G401 (cell line): ENCODE data around the gene LAMP2. TPM values are rescaled to one million over a fixed set of nuclear protein-coding genes. Genes with fewer than 3 reads are reported as not detected.
A peak's percentile ranks its signal among the peaks of the same experiment; 100 is the strongest.

Source experiments
- DNase-seq: peaks from one replicate; pipeline ENCODE4 v3.0.0-alpha.2; 2015; ENCODE audit warnings: low spot score
- in situ Hi-C: cut with HindIII; loops from 2 replicates; pipeline ENCODE4 v1.10.0; 2016; ENCODE audit warnings: low sequenced_read_pairs, mixed read lengths
- total RNA-seq: library from RNA; depleted of rRNA; stranded (reverse); fragments of >200 nt; shearing (Covaris generic); gene quantifications from 2 replicates; pipeline ENCODE4 v1.2.3, GENCODE V29; 2014

LAMP2 gene
- total RNA-seq, 1 experiment from 2014 or later, result 62.6 TPM

DNA sequence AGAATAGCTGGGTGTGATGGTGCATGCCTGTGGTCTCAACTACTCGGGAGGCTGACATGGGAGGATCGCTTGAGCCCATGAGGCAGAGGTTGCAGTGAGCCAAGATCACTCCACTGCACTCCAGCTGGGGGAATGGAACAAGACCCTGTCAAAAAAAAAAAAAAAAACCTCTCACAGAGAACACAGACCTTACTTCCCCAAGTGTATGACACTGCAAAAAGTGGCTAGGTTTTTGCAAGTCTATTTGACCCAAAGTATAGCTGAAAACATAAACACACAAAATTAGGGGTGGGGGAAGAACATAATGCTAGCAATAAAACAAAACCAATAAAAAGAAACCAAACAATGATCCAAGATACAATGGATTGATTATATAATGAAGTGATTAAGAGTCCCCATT, 6.7 kb downstream of the LAMP2 start:
- DNase-seq, result no peak
- in situ Hi-C loops, result no loop called here

DNA sequence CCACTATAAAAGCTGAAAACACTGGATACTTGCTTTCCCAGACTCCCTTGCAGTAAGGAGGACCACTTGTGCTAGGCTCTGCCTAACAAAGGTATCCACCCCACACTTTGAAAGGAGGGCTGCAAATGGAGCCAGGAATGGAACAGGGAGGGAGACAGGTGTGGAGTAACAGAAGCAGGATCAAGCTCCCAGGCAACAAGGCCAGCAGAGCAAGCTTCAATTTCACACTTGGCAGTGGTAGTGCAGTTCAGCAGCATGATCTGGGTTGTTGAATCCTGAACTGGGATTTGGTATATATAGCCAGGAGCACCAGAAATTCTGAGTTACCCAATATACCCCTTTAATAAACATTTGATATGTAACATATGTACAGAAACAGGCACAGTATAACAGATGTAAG, 9.8 kb downstream of the LAMP2 start:
- no peak for DNase-seq
- in situ Hi-C loops, result no loop called here

DNA sequence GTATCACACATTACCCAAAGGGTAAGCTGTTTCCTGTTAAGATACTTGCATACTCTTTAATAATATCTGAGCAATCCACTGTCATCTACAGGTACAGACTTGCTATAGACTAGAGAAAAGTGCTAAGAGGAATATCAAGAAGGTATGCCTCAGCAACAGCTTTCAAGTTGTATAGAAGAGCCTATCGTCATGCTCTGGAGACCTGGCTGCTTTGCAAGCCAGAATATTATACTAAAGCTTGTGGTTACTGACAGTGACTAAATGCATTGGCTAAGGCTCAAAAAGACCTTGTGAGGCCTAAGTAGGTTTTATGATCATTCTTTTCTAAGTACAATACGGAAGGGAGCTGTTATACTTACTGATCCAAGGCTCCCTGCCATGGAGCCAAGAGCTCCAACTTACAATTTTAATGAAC, 11.3 kb downstream of the LAMP2 start:
- no peak for DNase-seq
- in situ Hi-C loops, result no loop called here

DNA sequence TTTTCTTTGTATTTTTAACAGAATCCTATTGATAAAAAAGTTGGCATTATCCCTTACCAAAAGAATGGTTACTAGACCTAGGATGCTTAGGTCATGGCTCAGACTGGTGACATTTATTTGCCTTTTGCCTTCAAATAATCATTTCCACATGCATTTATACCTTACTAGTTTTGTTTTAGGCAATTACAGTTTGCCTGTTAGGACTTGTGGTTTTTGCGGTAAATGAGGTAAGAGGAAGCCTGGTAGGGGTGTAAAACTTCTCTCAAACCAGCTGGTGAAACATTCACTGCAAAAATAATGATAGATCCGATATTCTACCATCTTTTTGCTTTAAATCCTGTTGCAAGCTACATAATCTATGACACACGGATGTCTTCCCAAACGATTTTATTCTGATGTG, 12.1 kb downstream of the LAMP2 start:
- in situ Hi-C loops, result no loop called here
- DNase-seq, result no peak

DNA sequence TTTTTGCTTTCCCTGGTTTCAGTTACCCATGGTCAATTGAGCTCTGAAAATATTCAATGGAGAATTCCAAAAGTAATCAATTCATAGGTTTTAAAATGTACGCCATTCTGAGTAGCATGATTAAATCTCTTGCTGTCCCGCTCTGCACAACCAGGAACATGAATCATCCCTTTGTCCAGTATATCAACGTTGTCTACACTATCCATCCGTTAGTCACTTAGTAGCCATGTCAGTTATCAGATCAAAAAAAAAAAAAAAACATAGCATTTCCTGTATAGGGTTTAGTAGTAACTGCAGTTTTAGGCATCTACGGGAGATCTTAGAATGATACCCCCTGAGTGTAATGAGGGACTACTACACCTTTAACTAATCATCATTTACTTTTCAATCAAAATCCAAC, 15.1 kb downstream of the LAMP2 start:
- no peak for DNase-seq
- in situ Hi-C loops, result no loop called here

DNA sequence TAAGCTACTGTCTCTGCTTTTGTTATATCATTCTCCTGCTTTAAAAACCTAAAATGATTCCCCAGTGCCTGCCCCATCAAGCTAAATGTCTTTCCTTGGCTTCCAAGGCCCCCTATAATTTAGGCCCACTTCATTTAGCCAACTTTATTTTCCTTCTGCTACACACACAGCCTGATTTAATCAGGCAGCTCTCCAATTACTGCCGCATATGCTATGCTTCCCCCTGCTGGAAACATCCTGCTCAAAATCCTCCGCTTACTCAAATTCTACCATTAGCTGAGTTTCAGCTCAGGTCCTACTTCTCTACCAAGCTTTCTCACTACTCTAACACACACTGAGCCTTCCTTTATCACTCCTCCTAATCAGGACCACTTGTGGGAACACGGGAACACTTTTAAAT, 17.0 kb downstream of the LAMP2 start:
- DNase-seq, result peak; percentile 62
- in situ Hi-C loops, result no loop called here

DNA sequence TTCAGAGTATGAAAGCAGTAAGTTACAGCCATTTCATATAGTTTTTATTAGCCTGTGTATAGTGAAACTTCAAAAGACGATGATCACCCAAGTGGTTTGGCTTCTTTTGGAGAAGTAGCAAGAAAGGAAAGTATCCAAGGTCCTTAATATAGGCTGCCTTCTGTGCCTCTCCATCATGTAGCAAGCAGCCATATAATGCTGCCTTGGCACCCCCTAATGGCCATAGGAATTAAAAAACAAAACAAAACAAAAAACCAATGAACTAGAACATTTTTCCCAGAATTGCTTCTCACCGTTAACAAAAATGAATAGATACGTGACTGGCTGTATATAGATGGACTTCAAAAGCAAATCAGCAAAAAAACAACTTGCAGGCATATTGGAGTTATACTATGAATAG, 18.9 kb downstream of the LAMP2 start:
- in situ Hi-C loops, result no loop called here
- no peak for DNase-seq

DNA sequence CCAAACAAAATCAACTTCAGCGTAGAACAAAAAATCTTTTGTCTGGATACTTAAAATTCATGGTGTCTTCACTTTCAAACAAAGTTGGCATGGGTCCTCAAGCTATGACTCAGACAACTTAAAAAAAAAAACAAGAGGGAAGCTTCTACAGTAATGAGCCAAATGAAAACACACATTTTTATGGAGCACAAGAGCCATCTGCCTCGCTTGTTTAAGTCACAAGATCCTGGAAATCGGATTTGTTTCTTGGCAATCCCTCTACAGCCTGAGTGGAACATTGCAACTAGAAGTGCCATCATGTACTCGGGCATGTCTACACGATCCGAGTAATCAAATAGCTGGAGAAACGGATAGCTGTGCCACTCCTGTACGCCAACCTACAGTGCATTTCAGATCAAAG, 22.6 kb downstream of the LAMP2 start:
- DNase-seq, result peak; percentile 11

DNA sequence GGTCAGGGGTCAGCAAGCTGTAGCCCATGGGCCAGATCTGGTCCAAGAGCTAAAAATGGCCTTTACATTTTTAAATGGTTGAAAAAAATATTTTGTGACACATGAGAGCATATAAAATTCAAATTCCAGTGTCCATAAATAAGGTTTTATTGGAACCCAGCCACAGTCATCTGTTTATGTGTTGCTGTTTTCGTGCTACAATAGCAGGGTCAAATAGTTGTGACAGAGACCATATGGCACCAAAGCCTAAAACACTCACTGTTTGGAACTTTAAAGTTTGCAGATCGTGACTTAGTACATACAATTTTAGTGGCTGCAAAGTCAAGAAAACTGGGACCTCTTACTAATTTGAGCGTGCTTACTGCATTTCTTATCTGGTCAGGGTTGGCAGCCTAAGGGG, 29.2 kb downstream of the LAMP2 start:
- no peak for DNase-seq
- in situ Hi-C loops, result no loop called here

More for the DNA sequence above, 22.6 kb downstream of the LAMP2 start:
- in situ Hi-C loops, result no loop called here

DNA sequence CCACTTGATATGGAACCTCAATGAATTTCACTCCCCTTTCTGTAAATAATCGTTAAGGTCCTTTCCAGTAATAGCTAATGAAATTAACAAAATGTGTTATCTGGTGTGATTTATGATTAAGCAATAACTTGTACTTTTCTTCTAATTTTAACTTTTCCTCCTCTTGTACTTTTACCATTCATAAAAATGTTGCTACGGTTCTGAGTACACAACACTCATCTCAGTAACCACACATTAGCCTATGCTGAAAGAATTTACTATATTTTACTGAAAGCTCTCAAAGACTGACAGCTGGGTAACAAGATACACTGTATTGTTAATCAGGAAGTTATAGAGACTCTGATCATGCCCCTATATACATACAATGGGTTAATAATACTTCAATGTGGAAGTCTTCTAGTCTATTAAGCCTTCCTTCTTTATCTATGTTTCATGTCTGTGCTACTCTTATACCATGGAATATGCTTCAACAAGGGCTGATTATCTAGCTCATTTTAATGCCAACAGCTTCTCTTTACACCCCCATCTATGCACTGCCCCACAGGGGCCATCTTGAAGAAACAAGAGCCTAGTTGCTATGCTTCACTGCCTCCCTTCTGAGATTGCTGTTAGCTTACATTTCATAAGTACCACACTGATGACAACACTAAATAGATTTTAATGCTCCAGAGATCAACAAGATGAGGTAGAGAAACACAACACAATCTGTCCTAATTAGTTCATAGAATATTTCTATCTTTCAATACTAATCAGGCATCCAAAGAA, 39.1 kb downstream of the LAMP2 start:
- in situ Hi-C loops, result no loop called here

DNA sequence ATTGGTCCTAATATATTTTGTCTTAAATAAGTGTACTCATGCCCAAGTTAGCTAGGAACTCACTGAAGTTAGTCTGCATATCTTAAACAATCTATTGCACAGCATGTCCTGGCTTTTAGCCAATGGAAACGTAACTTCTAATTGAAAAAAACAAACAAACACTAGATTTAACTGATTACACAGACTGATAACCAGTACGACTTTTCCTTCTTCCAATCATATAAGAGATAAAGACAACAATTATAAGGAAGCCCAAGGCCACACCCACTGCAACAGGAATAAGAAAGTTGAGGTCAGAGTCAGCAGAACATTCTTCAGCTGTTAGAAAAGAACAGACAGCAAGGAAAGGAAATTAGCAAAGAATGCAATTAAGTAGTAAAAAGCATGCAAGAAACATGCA, 40.8 kb downstream of the LAMP2 start:
- no peak for DNase-seq
- in situ Hi-C loops, result no loop called here

More for the DNA sequence above, 39.1 kb downstream of the LAMP2 start:
- DNase-seq, result no peak

DNA sequence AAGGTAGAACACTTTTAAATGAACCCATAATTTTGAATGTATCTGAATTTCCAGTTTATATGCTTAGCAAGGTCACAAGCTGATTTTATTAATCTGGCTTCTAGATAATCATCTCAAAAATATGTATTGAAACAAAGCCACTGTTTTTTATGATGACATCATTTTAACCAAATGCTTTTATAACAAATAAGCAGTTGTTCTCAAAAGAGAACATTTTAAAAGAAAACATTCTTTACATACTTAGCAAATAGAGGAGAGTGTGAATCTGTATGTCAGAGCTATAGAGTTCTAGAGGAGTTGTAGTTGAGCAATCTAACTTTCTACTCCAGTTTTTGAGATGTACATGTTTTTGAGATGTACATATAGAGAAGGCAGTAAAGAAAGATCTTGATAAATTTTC, 42.5 kb downstream of the LAMP2 start:
- in situ Hi-C loops, result no loop called here
- no peak for DNase-seq

DNA sequence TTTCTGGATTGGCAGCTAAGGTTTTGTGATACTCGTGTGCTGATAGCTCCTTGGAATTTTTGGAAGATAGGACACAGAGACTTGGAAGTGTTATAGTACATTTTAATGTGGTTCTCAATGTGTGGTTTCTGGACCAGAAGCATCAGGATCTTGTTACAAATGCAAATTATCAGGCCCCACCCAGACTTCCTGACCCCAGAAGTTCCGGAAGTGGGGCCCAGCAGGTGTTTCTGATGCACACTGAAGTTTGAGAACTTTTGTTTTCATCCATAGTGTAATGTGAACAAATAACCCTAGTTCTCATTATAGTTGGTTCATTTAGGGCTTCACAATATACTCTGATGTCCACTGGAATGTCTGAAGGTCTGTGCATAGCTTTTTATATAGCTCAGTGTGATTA, 49.6 kb downstream of the LAMP2 start:
- no peak for DNase-seq
- in situ Hi-C loops, result no loop called here

DNA sequence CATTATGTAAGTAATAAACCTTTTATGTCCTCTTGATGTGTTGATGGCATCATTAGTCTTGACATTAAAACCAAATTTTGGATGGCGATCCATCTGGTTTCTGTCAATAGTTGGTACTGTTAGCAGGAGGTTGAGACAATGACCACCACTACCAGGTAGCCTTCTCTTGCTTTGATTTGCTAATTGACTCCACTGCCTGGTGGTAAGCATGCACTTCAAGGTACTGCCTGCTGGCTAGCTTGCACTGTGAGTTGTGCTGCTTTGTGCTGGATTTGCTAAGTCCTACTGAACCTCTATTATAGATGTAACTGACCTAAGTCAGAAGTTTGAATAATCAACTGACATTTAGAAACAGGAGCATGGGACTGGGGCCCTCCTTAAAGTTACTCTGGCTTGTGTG, 60.9 kb downstream of the LAMP2 start:
- in situ Hi-C loops, result no loop called here
- DNase-seq, result no peak

DNA sequence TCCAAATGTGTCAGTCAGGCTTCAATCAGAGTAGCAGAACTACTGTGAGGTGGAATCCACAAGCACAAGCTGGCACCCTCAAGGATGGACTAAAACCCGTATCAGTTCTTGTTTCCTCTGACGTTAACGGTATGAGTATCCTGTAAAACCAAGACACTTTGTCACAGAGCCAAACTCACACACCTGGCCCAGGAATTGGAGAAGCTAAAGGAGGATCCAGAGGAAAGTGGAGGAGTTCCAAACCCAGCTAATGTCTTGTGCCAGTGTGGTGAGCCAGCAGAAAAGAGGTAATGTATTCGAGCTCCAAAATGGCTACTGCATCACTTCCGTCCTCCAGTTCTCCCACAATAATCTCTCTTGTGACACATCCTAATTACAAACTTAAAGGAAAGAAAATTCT, 62.5 kb downstream of the LAMP2 start:
- in situ Hi-C loops, result no loop called here
- no peak for DNase-seq

DNA sequence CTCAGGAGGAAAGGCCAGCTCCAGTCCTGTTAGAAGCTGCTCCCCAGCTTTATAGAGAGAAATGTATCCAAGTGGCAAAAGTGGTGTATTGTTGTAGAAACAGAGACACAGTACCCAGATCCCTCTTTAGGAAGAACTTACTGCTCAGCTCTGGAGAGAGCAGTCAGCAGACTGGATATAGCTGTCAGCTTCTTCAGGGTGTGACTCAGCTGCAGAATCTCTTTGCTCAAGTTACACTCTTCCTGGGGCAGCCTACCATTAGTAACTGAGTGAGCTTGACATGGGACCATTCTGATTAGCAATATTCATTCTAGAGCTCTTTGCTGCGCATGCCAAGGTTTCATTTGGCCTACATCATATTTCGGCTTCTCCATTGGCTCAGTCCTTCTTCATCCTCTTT, 66.7 kb downstream of the LAMP2 start:
- DNase-seq, result no peak
- in situ Hi-C loops, result no loop called here

DNA sequence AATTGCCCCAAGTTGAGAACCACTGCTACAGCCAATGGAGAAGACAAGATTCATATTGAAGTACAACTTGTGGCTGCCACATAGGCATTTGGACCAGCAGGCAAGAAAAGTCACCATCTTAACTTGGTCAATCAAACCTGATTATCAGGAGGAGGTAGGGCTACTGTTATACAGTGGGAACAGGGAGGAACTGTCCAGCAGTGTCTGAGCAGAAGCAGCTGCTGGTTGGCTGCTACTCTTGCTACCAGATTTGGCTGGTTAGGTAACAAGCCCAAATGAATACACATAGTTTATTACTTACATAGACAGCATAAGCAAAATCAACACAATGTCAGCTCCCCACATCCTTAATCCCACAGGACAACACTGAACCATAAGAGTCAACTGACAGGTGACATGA, 67.8 kb downstream of the LAMP2 start:
- in situ Hi-C loops, result no loop called here
- no peak for DNase-seq

DNA sequence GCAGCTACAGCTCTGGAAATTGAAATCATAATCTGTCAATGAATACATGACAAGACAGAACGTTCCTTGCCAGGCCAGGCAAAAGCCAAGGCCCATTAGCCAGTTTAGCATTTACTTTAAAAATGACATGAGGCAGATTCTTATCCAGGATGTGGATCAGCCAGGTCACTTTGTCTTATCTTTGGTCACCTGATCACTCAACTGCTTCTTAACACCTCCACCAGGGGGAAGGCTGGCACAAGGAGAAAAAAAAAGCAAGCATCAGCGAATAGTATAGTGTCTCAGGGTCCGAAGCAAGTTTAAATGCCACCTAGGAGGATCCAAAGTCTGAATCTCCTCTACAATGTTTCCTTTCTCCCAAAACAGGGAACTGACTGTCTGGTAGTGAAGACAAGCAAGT, 88.4 kb downstream of the LAMP2 start:
- DNase-seq, result no peak
- in situ Hi-C loops, result no loop called here

DNA sequence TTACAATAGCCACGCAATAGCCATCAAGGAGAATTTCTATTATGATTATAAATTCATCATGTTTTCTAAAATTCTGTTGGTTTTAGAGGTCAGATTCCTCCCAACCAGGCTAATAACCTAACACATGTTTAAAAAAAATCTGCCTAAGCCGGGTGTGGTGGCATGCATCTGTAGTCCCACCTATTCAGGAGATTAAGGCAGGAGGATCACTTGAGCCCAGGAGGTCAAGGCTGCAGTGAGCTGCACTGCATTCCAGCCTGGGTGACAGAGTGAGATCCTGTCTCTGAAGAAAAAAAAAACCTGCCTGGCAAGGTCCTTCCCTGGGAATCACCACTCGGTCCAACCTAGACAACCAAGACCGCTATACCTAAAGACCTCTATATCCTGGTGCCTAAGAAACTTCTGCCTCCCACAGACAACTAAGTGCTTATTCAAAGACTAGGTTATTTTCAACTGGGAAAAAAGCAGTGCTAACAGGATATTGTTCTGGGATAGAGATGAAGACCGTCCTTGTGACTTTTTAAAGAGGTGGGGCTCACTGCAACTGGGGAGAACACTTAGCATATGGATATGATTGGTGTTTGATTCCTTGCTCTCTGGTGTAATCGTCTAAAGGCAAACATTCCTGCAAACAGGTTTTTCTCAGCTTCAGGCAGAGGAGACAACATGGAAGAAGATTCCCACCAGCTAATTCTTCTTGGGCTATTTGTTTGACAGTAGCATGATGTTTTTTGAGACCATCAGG, 89.0 kb downstream of the LAMP2 start:
- DNase-seq, result no peak
- in situ Hi-C loops, result no loop called here

DNA sequence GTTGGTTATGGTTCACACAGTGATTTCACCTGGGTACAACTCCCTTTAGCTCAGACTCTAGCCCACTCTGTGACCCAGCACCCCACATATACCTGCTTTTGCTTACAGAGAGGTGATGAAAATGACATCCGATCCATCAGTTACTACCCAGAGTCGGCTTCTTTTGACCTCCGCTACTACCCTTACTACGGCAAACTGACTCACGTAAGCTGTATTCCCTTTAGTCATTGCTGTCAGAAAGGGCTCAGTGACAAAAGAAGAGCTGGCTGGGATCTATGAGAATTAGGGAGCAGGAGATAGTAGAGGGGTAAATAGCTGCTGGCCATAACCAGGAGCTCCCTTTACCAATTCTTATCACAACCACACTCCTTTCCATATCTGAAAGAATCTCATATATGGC, 90.5 kb downstream of the LAMP2 start:
- no peak for DNase-seq

More for the DNA sequence above, 90.5 kb downstream of the LAMP2 start:
- in situ Hi-C loops, result no loop called here
